SW480 (cell line): Measurements from ENCODE around the gene MAP1LC3B2.
"Not testable (repeated sequence)": the region's sequence is repeated elsewhere in the genome, so short reads cannot be mapped to it uniquely, and the experiment has no call there.

ENCODE experiments used
- DNase-seq: peaks from one replicate; pipeline ENCODE4 v3.0.0-alpha.2; 2016; ENCODE audit warnings: low spot score

MAP1LC3B2 gene

GRCh38 chr12:116561181-116561821 is 2.1 kb downstream of the MAP1LC3B2 start:
- no peak for DNase-seq

DNA sequence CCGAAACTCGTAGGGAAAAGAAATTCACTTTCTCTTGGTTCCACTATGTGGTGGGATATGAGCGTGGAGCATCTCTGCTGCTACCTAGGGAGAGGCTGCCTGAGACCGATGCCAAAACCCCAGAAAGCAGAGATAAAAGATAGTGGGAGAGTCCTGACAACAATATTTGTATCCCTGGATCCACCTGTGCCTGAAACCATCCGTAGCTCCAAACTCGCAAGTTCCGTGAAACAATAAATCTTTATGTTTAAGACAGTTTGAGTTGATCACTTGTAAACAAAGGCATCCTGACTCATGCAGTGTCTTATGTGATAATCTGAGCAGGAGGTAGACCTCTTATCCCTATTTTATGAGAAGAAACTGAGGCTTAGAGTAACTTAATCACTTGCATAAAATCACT is 2.9 kb downstream of the MAP1LC3B2 start:
- DNase-seq, result no peak

GRCh38 chr12:116563262-116563661 is 4.1 kb downstream of the MAP1LC3B2 start:
- DNase-seq, result no peak

DNA sequence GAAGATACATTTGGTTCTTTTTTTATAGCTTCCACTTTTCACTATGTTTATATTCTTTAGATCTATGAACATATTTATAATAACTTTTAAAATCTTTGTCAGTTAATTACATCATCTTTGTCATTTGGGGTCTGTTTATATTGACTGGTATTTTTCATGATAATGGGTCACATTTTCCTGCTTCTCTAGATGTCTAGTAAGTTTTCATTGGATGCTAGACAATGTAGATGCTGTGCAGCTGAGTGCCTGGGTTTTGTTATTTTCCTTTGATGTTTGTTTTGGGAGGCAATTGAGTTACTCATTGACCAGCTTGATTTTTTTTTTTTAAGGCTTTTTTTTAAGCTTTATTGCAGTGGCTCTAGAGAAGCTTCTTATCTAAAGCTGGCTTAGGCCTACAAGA is 4.9 kb downstream of the MAP1LC3B2 start:
- no peak for DNase-seq

- DNase-seq, result not testable (repeated sequence)
These were observed 6.0 kb downstream of the MAP1LC3B2 start for GRCh38 chr12:116565221-116565620.

- no peak for DNase-seq
These were observed 6.8 kb downstream of the MAP1LC3B2 start for GRCh38 chr12:116565963-116566362.

DNA sequence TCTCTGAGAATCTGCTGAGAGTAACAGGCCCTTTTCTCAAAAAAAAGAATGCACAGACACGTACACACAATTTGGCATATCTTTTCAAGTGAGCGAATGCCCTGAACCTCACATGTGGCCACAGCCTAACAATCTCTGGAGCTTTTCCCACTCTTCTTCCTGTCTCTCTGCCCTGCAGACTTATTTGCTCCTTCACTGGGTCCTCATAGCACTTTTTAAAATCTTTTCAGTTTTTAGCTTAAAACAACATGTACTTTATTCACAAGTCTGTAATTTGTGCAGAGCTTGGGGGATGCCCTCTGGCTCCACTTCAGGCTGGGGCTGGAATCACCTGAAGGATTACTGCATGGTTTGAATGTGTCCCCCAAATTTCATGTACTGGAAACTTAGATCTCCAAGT is 9.0 kb downstream of the MAP1LC3B2 start:
- no peak for DNase-seq

DNA sequence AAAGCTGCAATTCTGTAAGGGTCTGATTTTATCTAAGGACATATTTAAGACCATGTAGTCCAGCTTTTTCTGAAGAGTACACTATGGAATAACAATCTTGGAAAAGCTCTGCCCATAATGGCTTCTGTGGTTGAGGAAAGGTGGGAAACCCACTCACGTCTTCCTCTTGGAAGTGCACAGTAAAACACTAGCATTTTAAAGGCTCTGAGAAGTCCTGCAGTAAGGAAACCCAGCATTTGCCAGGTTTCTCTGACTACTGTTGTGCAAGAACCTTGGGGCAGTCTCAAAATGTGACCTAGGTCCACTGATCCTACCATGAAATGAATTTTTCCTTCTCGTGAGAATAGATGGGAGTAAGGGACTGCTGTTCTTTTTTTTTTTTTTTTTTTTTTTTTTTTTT is 11.9 kb downstream of the MAP1LC3B2 start:
- DNase-seq, result no peak

DNA sequence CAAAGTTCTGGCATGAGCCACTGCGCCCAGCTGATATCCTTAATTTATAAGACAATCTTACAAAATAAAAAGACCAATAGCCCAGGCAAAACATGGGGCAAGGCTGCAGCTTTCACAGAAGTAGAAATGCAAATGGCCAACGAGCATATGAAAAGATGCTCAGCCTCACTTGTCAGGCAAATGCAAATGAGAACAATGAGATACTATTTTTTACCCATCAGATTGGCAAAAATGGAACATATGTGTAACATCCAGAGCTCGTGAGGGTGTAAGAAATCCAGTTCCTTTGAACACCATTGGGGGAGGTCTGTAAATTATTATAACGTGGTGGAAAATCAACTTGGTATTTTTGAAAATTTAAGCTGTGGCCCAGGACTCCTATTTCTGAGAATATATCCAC is 14.6 kb downstream of the MAP1LC3B2 start:
- DNase-seq, result no peak

GRCh38 chr12:116575754-116576153 is 16.6 kb downstream of the MAP1LC3B2 start:
- not testable (repeated sequence) for DNase-seq

DNA sequence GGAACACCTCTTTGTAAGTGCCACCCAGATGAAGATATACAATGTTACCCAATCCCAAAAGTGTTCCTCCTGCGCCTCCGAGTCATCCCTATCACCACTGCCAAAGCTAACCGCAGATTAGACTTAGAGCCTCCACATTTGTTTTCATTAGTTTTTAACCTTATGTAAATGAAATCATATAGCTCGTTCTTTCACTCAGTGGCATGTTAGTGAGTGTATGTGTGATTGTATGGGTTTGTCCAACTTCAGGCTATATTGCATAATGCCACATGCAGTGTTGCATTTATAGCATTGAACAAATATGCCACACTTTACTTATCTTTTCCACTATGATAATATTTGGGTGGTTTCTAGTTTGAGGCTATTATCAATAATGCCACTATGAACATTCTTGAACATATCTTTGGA is 18.0 kb downstream of the MAP1LC3B2 start:
- no peak for DNase-seq

DNA sequence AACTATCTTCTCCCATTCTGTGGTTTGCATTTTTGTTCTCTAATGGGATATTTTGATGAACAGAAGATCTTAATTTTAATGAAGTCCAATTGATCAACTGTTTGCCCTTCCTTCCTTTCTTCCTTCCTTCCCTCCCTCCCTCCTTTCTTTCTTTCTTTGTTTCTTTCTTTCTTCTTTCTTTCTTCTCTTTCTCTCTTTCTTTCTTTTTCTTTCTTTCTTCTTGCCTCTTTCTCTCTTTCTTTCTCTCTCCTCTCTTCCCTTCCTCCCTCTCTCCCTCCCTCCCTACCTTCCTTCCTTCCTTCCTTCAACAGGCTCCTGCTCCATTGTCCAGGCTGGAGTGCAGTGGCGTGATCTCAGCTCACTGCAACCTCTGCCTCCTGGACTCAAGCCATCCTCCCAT is 18.9 kb downstream of the MAP1LC3B2 start:
- no peak for DNase-seq

DNA sequence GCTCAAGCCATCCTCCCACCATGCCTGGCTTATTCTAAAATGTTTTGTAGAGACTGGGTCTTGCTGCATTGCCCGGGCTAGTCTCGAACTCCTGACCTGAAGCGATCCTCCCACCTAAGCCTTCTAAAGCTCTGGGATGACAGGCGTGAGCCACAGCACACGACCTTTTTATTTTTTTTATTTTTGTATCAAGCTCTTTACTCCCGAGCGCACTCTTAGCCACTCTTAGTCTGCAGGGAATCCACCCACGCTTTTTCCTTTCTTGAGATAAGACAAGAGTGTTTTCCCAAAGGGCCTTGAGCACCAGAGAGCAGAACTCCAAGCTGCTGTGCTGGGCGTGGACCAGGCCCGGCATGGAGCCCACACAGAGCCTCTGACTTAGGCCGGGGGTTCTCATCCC is 23.4 kb downstream of the MAP1LC3B2 start:
- no peak for DNase-seq

GRCh38 chr12:116583129-116583694 is 24.0 kb downstream of the MAP1LC3B2 start:
- no peak for DNase-seq

DNA sequence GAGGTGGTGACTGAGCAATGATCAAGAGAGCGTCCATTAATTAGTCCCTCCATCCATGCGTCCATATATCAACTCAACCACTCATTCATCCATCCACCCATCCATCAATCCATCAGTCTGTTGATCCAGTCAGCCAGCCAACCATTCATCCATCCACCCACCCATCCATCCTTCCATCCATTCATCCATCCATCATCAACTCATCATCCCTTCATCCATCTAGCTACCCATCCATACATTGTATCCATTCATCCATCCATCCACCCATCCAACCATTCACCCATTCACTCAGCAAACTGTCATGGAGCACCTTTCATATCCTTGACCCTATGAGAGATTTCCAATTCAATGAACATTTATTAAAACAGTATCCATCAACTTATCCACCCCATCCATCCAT is 28.1 kb downstream of the MAP1LC3B2 start:
- no peak for DNase-seq

DNA sequence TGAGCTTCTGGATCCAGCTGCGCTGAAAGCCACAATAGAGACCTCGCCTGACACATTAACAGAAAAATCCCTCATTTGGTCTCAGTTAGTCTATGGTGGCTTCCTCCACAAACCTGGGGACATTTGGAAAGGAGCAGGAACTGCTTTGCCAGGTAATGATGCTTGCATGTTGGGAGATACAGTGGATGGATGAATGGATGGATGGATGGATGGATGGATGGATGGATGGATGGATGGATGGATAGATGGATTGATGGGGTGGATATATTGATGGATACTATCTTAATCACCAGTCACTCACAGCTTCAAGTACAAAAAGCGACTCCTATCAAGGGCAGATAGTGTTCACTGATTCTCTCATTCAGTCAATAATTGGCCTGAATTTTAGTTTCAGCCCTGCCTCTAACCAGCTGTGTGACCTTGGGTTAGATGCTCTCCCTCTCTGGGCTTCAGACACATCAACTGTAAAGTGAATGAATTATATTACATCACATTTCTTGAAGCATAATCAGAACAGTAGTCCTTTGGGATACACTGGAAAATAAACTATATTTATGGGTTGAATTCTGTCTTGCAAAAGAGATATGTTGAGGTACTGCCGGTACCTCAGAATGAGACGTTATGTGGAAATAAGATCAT is 29.3 kb downstream of the MAP1LC3B2 start:
- DNase-seq, result no peak

GRCh38 chr12:116589581-116589980 is 30.4 kb downstream of the MAP1LC3B2 start:
- DNase-seq, result no peak

GRCh38 chr12:116590561-116590960 is 31.4 kb downstream of the MAP1LC3B2 start:
- peak; percentile 57 for DNase-seq

DNA sequence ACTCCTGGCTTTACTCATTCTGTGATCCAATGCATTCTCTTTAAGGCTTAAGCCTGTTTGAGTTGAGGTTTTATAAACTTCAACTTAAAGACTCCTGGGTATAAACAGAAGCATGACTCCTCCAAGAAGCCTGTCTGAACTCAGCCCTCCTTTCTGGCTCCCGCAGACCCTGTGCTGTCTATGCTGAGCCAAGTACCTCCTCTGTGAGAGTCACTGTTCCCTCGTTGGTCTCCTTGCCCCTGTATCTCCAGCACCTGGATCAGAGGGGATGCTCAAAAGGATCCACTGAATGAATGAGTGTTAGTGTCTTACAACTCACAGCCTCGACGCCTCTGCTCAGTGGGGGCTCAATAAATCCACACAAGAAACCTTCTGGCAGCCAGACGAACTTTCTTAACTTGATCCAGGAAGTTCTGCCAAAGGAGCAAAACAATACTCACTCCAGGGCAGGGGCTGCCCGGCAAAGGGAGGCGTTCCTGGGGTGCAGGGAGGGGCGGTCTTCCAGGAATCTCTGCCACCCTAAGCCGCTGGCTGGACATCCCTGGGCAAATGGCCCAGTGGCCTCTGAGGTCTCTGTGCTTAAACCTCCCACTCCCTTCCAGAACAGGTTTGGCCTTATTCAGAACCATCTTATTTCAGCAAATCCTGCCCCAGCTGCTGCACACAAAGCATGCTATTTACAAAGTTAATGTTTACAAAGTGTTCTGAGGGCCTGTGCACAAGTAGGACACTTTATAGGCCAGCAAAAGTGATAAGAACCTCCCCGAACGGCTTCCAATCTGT is 32.9 kb downstream of the MAP1LC3B2 start:
- DNase-seq, result no peak

DNA sequence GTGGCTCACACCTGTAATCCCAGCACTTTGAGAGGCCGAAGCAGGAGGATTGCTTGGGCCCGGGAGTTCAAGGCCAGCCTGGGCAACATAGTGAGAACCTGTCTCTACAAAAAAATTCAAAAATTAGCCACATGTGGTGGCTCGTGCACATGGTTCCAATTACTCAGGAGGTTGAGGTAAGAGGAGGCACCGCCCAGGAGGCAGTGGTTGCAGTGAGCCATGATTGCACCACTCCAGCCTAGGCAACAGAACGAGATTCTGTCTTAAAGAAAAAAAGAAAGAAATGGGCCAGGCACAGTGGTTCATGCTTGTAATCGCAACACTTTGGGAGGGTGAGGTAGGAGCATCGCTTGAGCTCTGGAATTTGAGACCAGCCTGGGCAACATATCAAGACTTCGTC is 33.5 kb downstream of the MAP1LC3B2 start:
- DNase-seq, result no peak

- no peak for DNase-seq
These were observed 35.3 kb downstream of the MAP1LC3B2 start for GRCh38 chr12:116594325-116595038.

GRCh38 chr12:116595186-116595585 is 36.0 kb downstream of the MAP1LC3B2 start:
- no peak for DNase-seq
